Mononuclear cell (primary cell): ENCODE data around the gene IER3IP1. TPM values are rescaled to one million over a fixed set of nuclear protein-coding genes. Genes with fewer than 3 reads are reported as not detected.
"Not testable (repeated sequence)": the region's sequence is repeated elsewhere in the genome, so short reads cannot be mapped to it uniquely, and the experiment has no call there.

Source experiments
- H3K27me3 ChIP-seq: 2 replicates; pipeline ENCODE4 v1.6.0; 2011; ENCODE audit warnings: low read length, control low read depth; ENCODE audit not compliant: insufficient read depth
- H3K4me1 ChIP-seq: 2 replicates; pipeline ENCODE4 v1.5.1; 2011; ENCODE audit warnings: mild to moderate bottlenecking, low read length, control low read depth; ENCODE audit not compliant: insufficient read depth
- H3K4me3 ChIP-seq: 2 replicates; pipeline ENCODE4 v1.5.1; 2011; ENCODE audit warnings: mild to moderate bottlenecking, low read length, moderate library complexity
- H3K9me3 ChIP-seq: 2 replicates; pipeline ENCODE4 v1.5.1; 2011; ENCODE audit warnings: low read depth, mild to moderate bottlenecking, control low read depth, low read length
- total RNA-seq: library from RNA; depleted of rRNA; stranded (reverse); fragments of >200 nt; gene quantifications from one replicate; pipeline ENCODE4 v1.2.3, GENCODE V29; 2012

Gene IER3IP1
- total RNA-seq, 1 donor, result 6.4 TPM

GRCh38 chr18:47174545-47175116 is 1.5 kb downstream of the IER3IP1 start:
- Histone ChIP-seq H3K9me3 (no peaks in the 10 kb centered on the region), H3K4me3 (no peak overlapping the region), H3K4me1 (peaks cover 16% of the 10 kb centered on the region), H3K27me3 (no peaks in the 10 kb centered on the region)

- H3K27me3 ChIP-seq, result no peaks in the 10 kb centered on the region
- no peaks in the 10 kb centered on the region for H3K9me3 ChIP-seq
Observed at GRCh38 chr18:47172476-47172875, 3.7 kb downstream of the IER3IP1 start.

GRCh38 chr18:47168913-47169312 is 7.3 kb downstream of the IER3IP1 start:
- Histone ChIP-seq H3K4me3 (no peak overlapping the region), H3K4me1 (no peaks in the 10 kb centered on the region), H3K9me3 (no peaks in the 10 kb centered on the region), H3K27me3 (no peaks in the 10 kb centered on the region)

More at GRCh38 chr18:47172476-47172875, 3.7 kb downstream of the IER3IP1 start:
- no peak overlapping the region for H3K4me3 ChIP-seq
- peaks cover 16% of the 10 kb centered on the region for H3K4me1 ChIP-seq

GRCh38 chr18:47168509-47168908 is 7.7 kb downstream of the IER3IP1 start:
- Histone ChIP-seq H3K9me3 (no peaks in the 10 kb centered on the region), H3K4me1 (no peaks in the 10 kb centered on the region), H3K27me3 (no peaks in the 10 kb centered on the region), H3K4me3 (no peak overlapping the region)

GRCh38 chr18:47166294-47166693 is 9.9 kb downstream of the IER3IP1 start:
- Histone ChIP-seq H3K4me3 (no peak overlapping the region), H3K4me1 (no peaks in the 10 kb centered on the region), H3K27me3 (no peaks in the 10 kb centered on the region), H3K9me3 (no peaks in the 10 kb centered on the region)

GRCh38 chr18:47163241-47163640 is 12.9 kb downstream of the IER3IP1 start:
- no peaks in the 10 kb centered on the region for H3K4me1 ChIP-seq
- no peaks in the 10 kb centered on the region for H3K9me3 ChIP-seq
- no peak overlapping the region for H3K4me3 ChIP-seq
- no peaks in the 10 kb centered on the region for H3K27me3 ChIP-seq

- no peaks in the 10 kb centered on the region for H3K9me3 ChIP-seq
- no peaks in the 10 kb centered on the region for H3K27me3 ChIP-seq
- no peaks in the 10 kb centered on the region for H3K4me1 ChIP-seq
- H3K4me3 ChIP-seq, result no peak overlapping the region
Observed at GRCh38 chr18:47160256-47160655, 15.9 kb downstream of the IER3IP1 start.

- H3K27me3 ChIP-seq, H3K4me1 ChIP-seq, H3K4me3 ChIP-seq, H3K9me3 ChIP-seq: not testable (repeated sequence)
Observed at GRCh38 chr18:47158404-47158803, 17.8 kb downstream of the IER3IP1 start.

GRCh38 chr18:47151439-47151838 is 24.7 kb downstream of the IER3IP1 start:
- Histone ChIP-seq H3K27me3 (no peaks in the 10 kb centered on the region), H3K9me3 (no peaks in the 10 kb centered on the region), H3K4me1 (peaks cover 15% of the 10 kb centered on the region), H3K4me3 (no peak overlapping the region)

- Histone ChIP-seq H3K4me3 (peak overlapping the region; percentile 72), H3K27me3 (no peaks in the 10 kb centered on the region), H3K4me1 (peaks cover 15% of the 10 kb centered on the region), H3K9me3 (no peaks in the 10 kb centered on the region)
Observed at GRCh38 chr18:47150824-47151366, 25.3 kb downstream of the IER3IP1 start.

GRCh38 chr18:47150029-47150823 is 25.9 kb downstream of the IER3IP1 start, which contains the start of gene HDHD2:
HDHD2 (minus strand) TSS chr18:47150500; CDS start chr18:47136439, 14,061 bp downstream.
- Histone ChIP-seq H3K9me3 (no peaks in the 10 kb centered on the region), H3K4me1 (peaks cover 15% of the 10 kb centered on the region), H3K4me3 (peak within 1 kb of the TSS; percentile 72)

GRCh38 chr18:47149457-47150028 is 26.6 kb downstream of the IER3IP1 start:
- H3K9me3 ChIP-seq, result no peaks in the 10 kb centered on the region
- no peaks in the 10 kb centered on the region for H3K27me3 ChIP-seq
- peaks cover 15% of the 10 kb centered on the region for H3K4me1 ChIP-seq
- H3K4me3 ChIP-seq, result peak overlapping the region; percentile 72

More at GRCh38 chr18:47150029-47150823, 25.9 kb downstream of the IER3IP1 start, which contains the start of gene HDHD2:
- no peaks in the 10 kb centered on the region for H3K27me3 ChIP-seq

- H3K27me3 ChIP-seq, result no peaks in the 10 kb centered on the region
- H3K4me1 ChIP-seq, result peaks cover 12% of the 10 kb centered on the region
- H3K4me3 ChIP-seq, result no peak overlapping the region
- no peaks in the 10 kb centered on the region for H3K9me3 ChIP-seq
Observed at GRCh38 chr18:47146206-47146605, 30.0 kb downstream of the IER3IP1 start.

- Histone ChIP-seq H3K4me3 (no peak overlapping the region), H3K9me3 (no peaks in the 10 kb centered on the region), H3K27me3 (no peaks in the 10 kb centered on the region), H3K4me1 (no peaks in the 10 kb centered on the region)
Observed at GRCh38 chr18:47143899-47144485, 32.2 kb downstream of the IER3IP1 start.

- no peak overlapping the region for H3K4me3 ChIP-seq
- no peaks in the 10 kb centered on the region for H3K27me3 ChIP-seq
- H3K9me3 ChIP-seq, result no peaks in the 10 kb centered on the region
- no peaks in the 10 kb centered on the region for H3K4me1 ChIP-seq
Observed at GRCh38 chr18:47143153-47143552, 33.0 kb downstream of the IER3IP1 start.
